HG03521 (cell line): ENCODE data around the gene SPINT2.

Source experiments
- ATAC-seq: cut with Tn5 transposase; IDR thresholded peaks from one replicate; pipeline ENCODE4 v1.9.1; 2021; ENCODE audit warnings: mild to moderate bottlenecking, moderate library complexity; ENCODE audit not compliant: unreplicated experiment

SPINT2 gene

GRCh38 chr19:38291855-38292254, 27.5 kb downstream of the SPINT2 start:
- ATAC-seq = no peak

GRCh38 chr19:38293281-38293680, 28.9 kb downstream of the SPINT2 start:
- ATAC-seq = no peak

GRCh38 chr19:38294090-38294489, 29.7 kb downstream of the SPINT2 start:
- ATAC-seq = no peak

- ATAC-seq = no peak
Observed at GRCh38 chr19:38298821-38299680, 34.7 kb downstream of the SPINT2 start.

GRCh38 chr19:38303517-38304351, 39.4 kb downstream of the SPINT2 start, which contains the start of gene C19orf33:
Gene C19orf33, plus strand, starts transcription at chr19:38304251. Its CDS starts 11 bp downstream, at chr19:38304262.
- no peak for ATAC-seq

- no peak for ATAC-seq
Observed at GRCh38 chr19:38304352-38304865, 40.0 kb downstream of the SPINT2 start.

GRCh38 chr19:38304866-38305429, 40.6 kb downstream of the SPINT2 start:
- ATAC-seq = no peak

GRCh38 chr19:38306236-38306635, 41.9 kb downstream of the SPINT2 start:
- no peak for ATAC-seq

GRCh38 chr19:38307076-38307475, 42.7 kb downstream of the SPINT2 start:
- no peak for ATAC-seq

- ATAC-seq = no peak
Observed at GRCh38 chr19:38307597-38307996, 43.2 kb downstream of the SPINT2 start.

GRCh38 chr19:38308006-38308766, 43.8 kb downstream of the SPINT2 start:
- ATAC-seq = no peak

- no peak for ATAC-seq
Observed at GRCh38 chr19:38308926-38309614, 44.7 kb downstream of the SPINT2 start.

GRCh38 chr19:38309615-38310278, 45.4 kb downstream of the SPINT2 start:
- ATAC-seq = no peak

- no peak for ATAC-seq
Observed at GRCh38 chr19:38310279-38310670, 45.9 kb downstream of the SPINT2 start.

- ATAC-seq = no peak
Observed at GRCh38 chr19:38310986-38311385, 46.6 kb downstream of the SPINT2 start.

GRCh38 chr19:38315657-38316476, 51.5 kb downstream of the SPINT2 start, which contains the start of gene YIF1B:
Gene YIF1B, minus strand, starts transcription at chr19:38315947. Its CDS starts 30 bp downstream, at chr19:38315917.
- ATAC-seq = peak; percentile 87

GRCh38 chr19:38316477-38317067, 52.2 kb downstream of the SPINT2 start:
- ATAC-seq = no peak

GRCh38 chr19:38317104-38317612, 52.8 kb downstream of the SPINT2 start:
- ATAC-seq = no peak
